Measurements from ENCODE around the gene WT1. TPM values are rescaled to one million over a fixed set of nuclear protein-coding genes. Genes with fewer than 3 reads are reported as not detected.

The WT1 gene
- total RNA-seq, 6 experiments from 2014 or later = not detected

- Mint-ChIP-seq H3K27me3 (ENCODE audit: insufficient read depth) (peaks cover 5% of the 10 kb centered on the region; the same call in 1 of the 2 replicates), H3K36me3 (ENCODE audit: low read depth) (no peaks in the 10 kb centered on the region), H3K4me3 (no peak overlapping the region), H3K9me3 (no peaks in the 10 kb centered on the region), H3K4me1 (ENCODE audit: low read depth) (no peaks in the 10 kb centered on the region), H3K27ac (no peak overlapping the region)
- TF ChIP-seq CTCF (IDR thresholded peaks at IDR 0.05) = no peak
- no peak for DNase-seq
Measured at GRCh38 chr11:32469791-32470190, 34.5 kb upstream of the WT1 start.

GRCh38 chr11:32466279-32466915, 31.1 kb upstream of the WT1 start:
- peaks cover 5% of the 10 kb centered on the region; the same call in 1 of the 2 replicates for H3K27me3 Mint-ChIP-seq (ENCODE audit: insufficient read depth)
- no peaks in the 10 kb centered on the region for H3K4me1 Mint-ChIP-seq (ENCODE audit: low read depth)
- no peak for TF ChIP-seq CTCF (IDR thresholded peaks at IDR 0.05)
- DNase-seq = no peak
- H3K9me3 Mint-ChIP-seq = no peaks in the 10 kb centered on the region
- no peak overlapping the region for H3K4me3 Mint-ChIP-seq
- no peak overlapping the region for H3K27ac Mint-ChIP-seq
- no peaks in the 10 kb centered on the region for H3K36me3 Mint-ChIP-seq (ENCODE audit: low read depth)

GRCh38 chr11:32464078-32464477, 28.7 kb upstream of the WT1 start:
- no peak overlapping the region for H3K4me3 Mint-ChIP-seq
- no peak overlapping the region for H3K27ac Mint-ChIP-seq
- H3K27me3 Mint-ChIP-seq (ENCODE audit: insufficient read depth) = peaks cover 7% of the 10 kb centered on the region
- TF ChIP-seq CTCF (IDR thresholded peaks at IDR 0.05) = no peak
- H3K36me3 Mint-ChIP-seq (ENCODE audit: low read depth) = no peaks in the 10 kb centered on the region
- no peaks in the 10 kb centered on the region for H3K4me1 Mint-ChIP-seq (ENCODE audit: low read depth)
- H3K9me3 Mint-ChIP-seq = no peaks in the 10 kb centered on the region
- DNase-seq = no peak

GRCh38 chr11:32462011-32462690, 26.8 kb upstream of the WT1 start:
- H3K36me3 Mint-ChIP-seq (ENCODE audit: low read depth) = no peaks in the 10 kb centered on the region
- no peak overlapping the region for H3K4me3 Mint-ChIP-seq
- TF ChIP-seq CTCF (IDR thresholded peaks at IDR 0.05) = no peak
- no peaks in the 10 kb centered on the region for H3K4me1 Mint-ChIP-seq (ENCODE audit: low read depth)
- no peak for DNase-seq
- H3K27me3 Mint-ChIP-seq (ENCODE audit: insufficient read depth) = peaks cover 7% of the 10 kb centered on the region
- H3K27ac Mint-ChIP-seq = no peak overlapping the region
- H3K9me3 Mint-ChIP-seq = no peaks in the 10 kb centered on the region

- H3K9me3 Mint-ChIP-seq = no peaks in the 10 kb centered on the region
- DNase-seq = no peak
- no peak overlapping the region for H3K27ac Mint-ChIP-seq
- H3K4me3 Mint-ChIP-seq = no peak overlapping the region
- TF ChIP-seq CTCF (IDR thresholded peaks at IDR 0.05) = no peak
- peaks cover 10% of the 10 kb centered on the region for H3K27me3 Mint-ChIP-seq (ENCODE audit: insufficient read depth)
- no peaks in the 10 kb centered on the region for H3K4me1 Mint-ChIP-seq (ENCODE audit: low read depth)
- H3K36me3 Mint-ChIP-seq (ENCODE audit: low read depth) = no peaks in the 10 kb centered on the region
Measured at GRCh38 chr11:32456864-32457263, 21.5 kb upstream of the WT1 start.
